ENCODE data around the gene SKA2.

- TF ChIP-seq, protein P1, sequence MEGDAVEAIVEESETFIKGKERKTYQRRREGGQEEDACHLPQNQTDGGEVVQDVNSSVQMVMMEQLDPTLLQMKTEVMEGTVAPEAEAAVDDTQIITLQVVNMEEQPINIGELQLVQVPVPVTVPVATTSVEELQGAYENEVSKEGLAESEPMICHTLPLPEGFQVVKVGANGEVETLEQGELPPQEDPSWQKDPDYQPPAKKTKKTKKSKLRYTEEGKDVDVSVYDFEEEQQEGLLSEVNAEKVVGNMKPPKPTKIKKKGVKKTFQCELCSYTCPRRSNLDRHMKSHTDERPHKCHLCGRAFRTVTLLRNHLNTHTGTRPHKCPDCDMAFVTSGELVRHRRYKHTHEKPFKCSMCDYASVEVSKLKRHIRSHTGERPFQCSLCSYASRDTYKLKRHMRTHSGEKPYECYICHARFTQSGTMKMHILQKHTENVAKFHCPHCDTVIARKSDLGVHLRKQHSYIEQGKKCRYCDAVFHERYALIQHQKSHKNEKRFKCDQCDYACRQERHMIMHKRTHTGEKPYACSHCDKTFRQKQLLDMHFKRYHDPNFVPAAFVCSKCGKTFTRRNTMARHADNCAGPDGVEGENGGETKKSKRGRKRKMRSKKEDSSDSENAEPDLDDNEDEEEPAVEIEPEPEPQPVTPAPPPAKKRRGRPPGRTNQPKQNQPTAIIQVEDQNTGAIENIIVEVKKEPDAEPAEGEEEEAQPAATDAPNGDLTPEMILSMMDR (conservative IDR thresholded peaks at IDR 0.05) = no peak
- no peak for TF ChIP-seq EZH2 (IDR thresholded peaks at IDR 0.05; ENCODE audit: low read depth)
These were observed 25.6 kb upstream of the SKA2 start for GRCh38 chr17:59180626-59181025.
